ENCODE data around the gene BACH1. TPM values are rescaled to one million over a fixed set of nuclear protein-coding genes. Genes with fewer than 3 reads are reported as not detected.
A peak's percentile ranks its signal among the peaks of the same experiment; 100 is the strongest.
"Not testable (repeated sequence)": the region's sequence is repeated elsewhere in the genome, so short reads cannot be mapped to it uniquely, and the experiment has no call there.

The BACH1 gene
- total RNA-seq = 10 to 100 TPM; 21.6 to 26.2 TPM

- H3K27ac Mint-ChIP-seq = peak within 1 kb of the TSS; percentile 77
- ChIA-PET POLR2A (interaction anchor here (1.0 to 4.1 kb wide), 12 partner anchors 9 to 306 kb away, joined by 3 to 69 read pairs (median 4); partner anchors contain the start of genes CCT8, LTN1 and USP16), CTCF (interaction anchor here (0.6 to 4.7 kb wide), 8 partner anchors 18 to 225 kb away, joined by 3 to 15 read pairs (median 8); partner anchors contain the start of gene CCT8)
- peaks cover 44% of the 10 kb centered on the region for H3K4me1 Mint-ChIP-seq
- DNase-seq = peak; percentile 87
- H3K9me3 Mint-ChIP-seq = no peaks in the 10 kb centered on the region
- H3K4me3 Mint-ChIP-seq = peak within 1 kb of the TSS; percentile 82
- H3K27me3 Mint-ChIP-seq = peaks cover 12% of the 10 kb centered on the region
- H3K36me3 Mint-ChIP-seq (ENCODE audit: low read depth) = peaks cover 2% of the 10 kb centered on the region
These were observed at the start of gene BACH1 for GRCh38 chr21:29298348-29299045. TSS of gene BACH1 (plus strand) at chr21:29298922. CDS start at chr21:29321281, 22,359 bp downstream.

- not testable (repeated sequence) for DNase-seq
These were observed 49.4 kb upstream of the BACH1 start for GRCh38 chr21:29249289-29249688.

GRCh38 chr21:29250636-29251035 is 48.1 kb upstream of the BACH1 start:
- Mint-ChIP-seq H3K36me3 (ENCODE audit: low read depth) (peaks cover 8% of the 10 kb centered on the region), H3K4me1 (no peaks in the 10 kb centered on the region), H3K9me3 (peaks cover 31% of the 10 kb centered on the region), H3K27me3 (peaks cover 37% of the 10 kb centered on the region), H3K27ac (no peak overlapping the region), H3K4me3 (no peak overlapping the region)
- ChIA-PET CTCF (no interaction called here), POLR2A (no interaction called here)
- DNase-seq = no peak

More at GRCh38 chr21:29249289-29249688, 49.4 kb upstream of the BACH1 start:
- H3K9me3 Mint-ChIP-seq = peaks cover 26% of the 10 kb centered on the region
- H3K4me1 Mint-ChIP-seq; CTCF ChIA-PET; H3K36me3 Mint-ChIP-seq (ENCODE audit: low read depth); H3K27ac Mint-ChIP-seq; H3K4me3 Mint-ChIP-seq; POLR2A ChIA-PET: not testable (repeated sequence)
- H3K27me3 Mint-ChIP-seq = peaks cover 36% of the 10 kb centered on the region

- H3K4me3 Mint-ChIP-seq; DNase-seq; CTCF ChIA-PET; H3K36me3 Mint-ChIP-seq (ENCODE audit: low read depth); H3K27ac Mint-ChIP-seq; POLR2A ChIA-PET; H3K4me1 Mint-ChIP-seq: not testable (repeated sequence)
- peaks cover 35% of the 10 kb centered on the region for H3K9me3 Mint-ChIP-seq
- peaks cover 39% of the 10 kb centered on the region for H3K27me3 Mint-ChIP-seq
These were observed 44.9 kb upstream of the BACH1 start for GRCh38 chr21:29253861-29254260.

GRCh38 chr21:29254550-29254949 is 44.2 kb upstream of the BACH1 start:
- Mint-ChIP-seq H3K27ac (no peak overlapping the region), H3K27me3 (peaks cover 33% of the 10 kb centered on the region)

GRCh38 chr21:29256126-29256910 is 42.4 kb upstream of the BACH1 start:
- CTCF ChIA-PET = no interaction called here
- peaks cover 26% of the 10 kb centered on the region for H3K9me3 Mint-ChIP-seq
- POLR2A ChIA-PET = no interaction called here
- no peaks in the 10 kb centered on the region for H3K4me1 Mint-ChIP-seq
- DNase-seq = no peak
- peaks cover 27% of the 10 kb centered on the region for H3K27me3 Mint-ChIP-seq
- H3K4me3 Mint-ChIP-seq = no peak overlapping the region
- H3K27ac Mint-ChIP-seq = no peak overlapping the region
- peaks cover 8% of the 10 kb centered on the region for H3K36me3 Mint-ChIP-seq (ENCODE audit: low read depth)

More at GRCh38 chr21:29254550-29254949, 44.2 kb upstream of the BACH1 start:
- no peak overlapping the region for H3K4me3 Mint-ChIP-seq
- ChIA-PET POLR2A (no interaction called here), CTCF (no interaction called here)
- H3K9me3 Mint-ChIP-seq = peaks cover 30% of the 10 kb centered on the region
- H3K36me3 Mint-ChIP-seq (ENCODE audit: low read depth) = peaks cover 8% of the 10 kb centered on the region
- no peaks in the 10 kb centered on the region for H3K4me1 Mint-ChIP-seq
- DNase-seq = no peak

GRCh38 chr21:29257701-29258100 is 41.0 kb upstream of the BACH1 start:
- Mint-ChIP-seq H3K27ac (no peak overlapping the region), H3K4me1 (no peaks in the 10 kb centered on the region), H3K4me3 (no peak overlapping the region), H3K9me3 (peaks cover 22% of the 10 kb centered on the region), H3K36me3 (ENCODE audit: low read depth) (peaks cover 8% of the 10 kb centered on the region), H3K27me3 (peaks cover 26% of the 10 kb centered on the region)
- DNase-seq = no peak
- ChIA-PET POLR2A (no interaction called here), CTCF (no interaction called here)

- peaks cover 27% of the 10 kb centered on the region for H3K27me3 Mint-ChIP-seq
- ChIA-PET CTCF (no interaction called here), POLR2A (no interaction called here)
- no peaks in the 10 kb centered on the region for H3K4me1 Mint-ChIP-seq
- no peak for DNase-seq
- peaks cover 14% of the 10 kb centered on the region for H3K9me3 Mint-ChIP-seq
- H3K27ac Mint-ChIP-seq = no peak overlapping the region
- no peak overlapping the region for H3K4me3 Mint-ChIP-seq
- peaks cover 4% of the 10 kb centered on the region for H3K36me3 Mint-ChIP-seq (ENCODE audit: low read depth)
These were observed 39.9 kb upstream of the BACH1 start for GRCh38 chr21:29258626-29259338.

GRCh38 chr21:29260461-29260860 is 38.3 kb upstream of the BACH1 start:
- ChIA-PET POLR2A (no interaction called here), CTCF (no interaction called here)
- Mint-ChIP-seq H3K36me3 (ENCODE audit: low read depth) (no peaks in the 10 kb centered on the region), H3K9me3 (peaks cover 4% of the 10 kb centered on the region), H3K27ac (no peak overlapping the region), H3K27me3 (peaks cover 21% of the 10 kb centered on the region), H3K4me3 (no peak overlapping the region), H3K4me1 (no peaks in the 10 kb centered on the region)
- no peak for DNase-seq

- POLR2A ChIA-PET = no interaction called here
These were observed 36.9 kb upstream of the BACH1 start for GRCh38 chr21:29261555-29262540.

GRCh38 chr21:29264721-29265120 is 34.0 kb upstream of the BACH1 start:
- no peak overlapping the region for H3K27ac Mint-ChIP-seq
- no peaks in the 10 kb centered on the region for H3K9me3 Mint-ChIP-seq
- no peaks in the 10 kb centered on the region for H3K4me1 Mint-ChIP-seq
- CTCF ChIA-PET = no interaction called here
- DNase-seq = no peak
- POLR2A ChIA-PET = no interaction called here
- H3K27me3 Mint-ChIP-seq = peaks cover 10% of the 10 kb centered on the region
- H3K36me3 Mint-ChIP-seq (ENCODE audit: low read depth) = no peaks in the 10 kb centered on the region
- no peak overlapping the region for H3K4me3 Mint-ChIP-seq

More at GRCh38 chr21:29261555-29262540, 36.9 kb upstream of the BACH1 start:
- DNase-seq = no peak
- Mint-ChIP-seq H3K4me3 (no peak overlapping the region), H3K27me3 (peaks cover 14% of the 10 kb centered on the region), H3K4me1 (no peaks in the 10 kb centered on the region), H3K9me3 (no peaks in the 10 kb centered on the region), H3K27ac (no peak overlapping the region), H3K36me3 (ENCODE audit: low read depth) (no peaks in the 10 kb centered on the region)
- CTCF ChIA-PET = no interaction called here

GRCh38 chr21:29265690-29266479 is 32.8 kb upstream of the BACH1 start:
- ChIA-PET CTCF (no interaction called here), POLR2A (no interaction called here)
- no peak for DNase-seq
- Mint-ChIP-seq H3K27ac (no peak overlapping the region), H3K27me3 (peaks cover 7% of the 10 kb centered on the region), H3K36me3 (ENCODE audit: low read depth) (no peaks in the 10 kb centered on the region), H3K4me1 (no peaks in the 10 kb centered on the region), H3K4me3 (no peak overlapping the region), H3K9me3 (no peaks in the 10 kb centered on the region)

Data from activated CD4-positive, alpha-beta memory T cell treated with anti-CD3 and anti-CD28 coated beads, Interleukin-2, amount 10 ng/mL, durations not matched to agents 7 days and 5 days (primary cell).